Measurements from ENCODE around the gene EXOC3. TPM values are rescaled to one million over a fixed set of nuclear protein-coding genes. Genes with fewer than 3 reads are reported as not detected.

Gene EXOC3
- total RNA-seq, 1 experiment from 2014 or later, result 60.1 TPM

DNA sequence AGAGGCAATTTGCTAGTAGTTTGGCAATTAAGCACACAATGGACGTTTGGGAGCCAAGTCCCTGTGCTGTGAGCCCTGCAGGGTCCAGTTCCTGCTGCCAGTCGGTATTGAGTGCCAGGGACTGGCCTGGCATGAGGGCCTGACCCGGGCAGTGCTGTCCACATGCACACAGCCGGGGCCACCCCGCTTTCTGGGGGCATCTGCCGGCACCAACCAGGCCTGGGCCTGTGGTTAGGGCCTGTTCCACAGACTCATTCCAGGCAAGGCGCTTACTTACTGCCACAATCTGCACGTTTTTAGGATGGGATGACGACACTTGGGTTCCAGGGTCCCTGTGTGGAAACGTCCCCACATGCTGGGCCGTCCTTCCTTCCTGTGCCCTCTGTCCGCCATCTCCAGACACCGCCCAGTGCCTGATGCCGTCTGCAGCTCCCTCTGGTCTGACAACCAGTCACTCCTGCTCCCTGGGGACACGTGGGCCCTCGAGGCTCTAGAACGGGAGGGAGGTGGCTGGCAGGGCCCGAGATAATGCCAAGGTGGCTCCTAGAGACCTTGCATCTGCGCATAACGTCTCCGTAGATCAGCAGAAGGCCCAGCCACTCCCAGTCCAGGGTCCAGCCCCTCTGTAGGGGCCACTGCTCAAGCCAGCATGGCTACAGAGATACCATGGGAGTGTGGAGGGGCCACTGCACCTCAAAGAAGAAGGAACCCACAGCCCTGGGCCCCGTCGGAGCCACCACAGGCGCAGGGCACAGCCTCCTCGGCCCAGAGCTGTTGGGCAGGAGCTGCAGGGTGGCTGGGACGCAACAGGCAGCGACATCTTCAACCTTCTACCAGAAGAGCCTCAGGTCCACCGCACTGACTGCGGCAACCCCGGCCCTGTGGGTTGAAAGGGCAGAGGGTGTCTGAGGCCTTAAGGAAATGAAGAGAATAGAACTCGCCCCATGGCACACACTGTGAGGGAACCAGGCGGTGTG, 56.5 kb downstream of the EXOC3 start:
- H3K4me3 Mint-ChIP-seq, result no peak overlapping the region
- ChIA-PET CTCF (interaction anchor here (1.4 kb wide), 1 partner anchor 183 kb away, joined by 3 read pairs; no protein-coding TSS in a partner anchor), POLR2A (no interaction called here)
- H3K27ac Mint-ChIP-seq, result no peak overlapping the region
- TF ChIP-seq ESRRA (CRISPR knock-in tag; IDR thresholded peaks at IDR 0.05; ENCODE audit: borderline replicate concordance) (no peak), FOXJ3 (CRISPR knock-in tag; IDR thresholded peaks at IDR 0.05; ENCODE audit: borderline replicate concordance) (no peak), MXD4 (CRISPR knock-in tag; IDR thresholded peaks at IDR 0.05; ENCODE audit: borderline replicate concordance) (no peak), CTCF (IDR thresholded peaks at IDR 0.05) (no peak), SMAD4 (CRISPR knock-in tag; IDR thresholded peaks at IDR 0.05) (no peak), SMAD3 (CRISPR knock-in tag; IDR thresholded peaks at IDR 0.05; ENCODE audit: borderline replicate concordance) (no peak), TCF7 (CRISPR knock-in tag; IDR thresholded peaks at IDR 0.05; ENCODE audit: low read depth) (no peak), GABPB1 (CRISPR knock-in tag; IDR thresholded peaks at IDR 0.05) (no peak), NFYB (CRISPR knock-in tag; conservative IDR thresholded peaks at IDR 0.05; ENCODE audit: low read depth) (no peak), NFE2L1 (CRISPR knock-in tag; IDR thresholded peaks at IDR 0.05) (no peak), NR3C1 (CRISPR knock-in tag; conservative IDR thresholded peaks at IDR 0.05; ENCODE audit: low read depth) (no peak), FOXK1 (CRISPR knock-in tag; IDR thresholded peaks at IDR 0.05) (no peak)
- TF ChIP-seq, protein P1, sequence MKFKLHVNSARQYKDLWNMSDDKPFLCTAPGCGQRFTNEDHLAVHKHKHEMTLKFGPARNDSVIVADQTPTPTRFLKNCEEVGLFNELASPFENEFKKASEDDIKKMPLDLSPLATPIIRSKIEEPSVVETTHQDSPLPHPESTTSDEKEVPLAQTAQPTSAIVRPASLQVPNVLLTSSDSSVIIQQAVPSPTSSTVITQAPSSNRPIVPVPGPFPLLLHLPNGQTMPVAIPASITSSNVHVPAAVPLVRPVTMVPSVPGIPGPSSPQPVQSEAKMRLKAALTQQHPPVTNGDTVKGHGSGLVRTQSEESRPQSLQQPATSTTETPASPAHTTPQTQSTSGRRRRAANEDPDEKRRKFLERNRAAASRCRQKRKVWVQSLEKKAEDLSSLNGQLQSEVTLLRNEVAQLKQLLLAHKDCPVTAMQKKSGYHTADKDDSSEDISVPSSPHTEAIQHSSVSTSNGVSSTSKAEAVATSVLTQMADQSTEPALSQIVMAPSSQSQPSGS (CRISPR knock-in tag; IDR thresholded peaks at IDR 0.05; ENCODE audit: borderline replicate concordance, low read depth), result no peak
- H3K36me3 Mint-ChIP-seq, result no peaks in the 10 kb centered on the region
- DNase-seq (ENCODE audit: low spot score) (no peak), ATAC-seq (no peak)
- H3K27me3 Mint-ChIP-seq (ENCODE audit: low read depth), result peaks cover 94% of the 10 kb centered on the region
- H3K9me3 Mint-ChIP-seq, result no peaks in the 10 kb centered on the region
- H3K4me1 Mint-ChIP-seq, result peaks cover 6% of the 10 kb centered on the region

GRCh38 chr5:500491-500890, 57.5 kb downstream of the EXOC3 start:
- Mint-ChIP-seq H3K36me3 (no peaks in the 10 kb centered on the region), H3K4me3 (no peak overlapping the region), H3K27ac (no peak overlapping the region), H3K27me3 (ENCODE audit: low read depth) (peaks cover 93% of the 10 kb centered on the region), H3K9me3 (no peaks in the 10 kb centered on the region), H3K4me1 (peaks cover 6% of the 10 kb centered on the region)
- ChIA-PET POLR2A (no interaction called here), CTCF (interaction anchor here (1.4 kb wide), 1 partner anchor 184 kb away, joined by 3 read pairs; no protein-coding TSS in a partner anchor)
- ATAC-seq (no peak), DNase-seq (ENCODE audit: low spot score) (no peak)
- no peak for TF ChIP-seq SP1 (CRISPR knock-in tag; conservative IDR thresholded peaks at IDR 0.05)
- no peak for TF ChIP-seq TEAD1 (CRISPR knock-in tag; IDR thresholded peaks at IDR 0.05)
- TF ChIP-seq ERG (CRISPR knock-in tag; IDR thresholded peaks at IDR 0.05), result no peak
- TF ChIP-seq NFE2L1 (CRISPR knock-in tag; IDR thresholded peaks at IDR 0.05), result no peak
- TF ChIP-seq TCF7 (CRISPR knock-in tag; IDR thresholded peaks at IDR 0.05; ENCODE audit: low read depth), result no peak
- TF ChIP-seq, protein P2, sequence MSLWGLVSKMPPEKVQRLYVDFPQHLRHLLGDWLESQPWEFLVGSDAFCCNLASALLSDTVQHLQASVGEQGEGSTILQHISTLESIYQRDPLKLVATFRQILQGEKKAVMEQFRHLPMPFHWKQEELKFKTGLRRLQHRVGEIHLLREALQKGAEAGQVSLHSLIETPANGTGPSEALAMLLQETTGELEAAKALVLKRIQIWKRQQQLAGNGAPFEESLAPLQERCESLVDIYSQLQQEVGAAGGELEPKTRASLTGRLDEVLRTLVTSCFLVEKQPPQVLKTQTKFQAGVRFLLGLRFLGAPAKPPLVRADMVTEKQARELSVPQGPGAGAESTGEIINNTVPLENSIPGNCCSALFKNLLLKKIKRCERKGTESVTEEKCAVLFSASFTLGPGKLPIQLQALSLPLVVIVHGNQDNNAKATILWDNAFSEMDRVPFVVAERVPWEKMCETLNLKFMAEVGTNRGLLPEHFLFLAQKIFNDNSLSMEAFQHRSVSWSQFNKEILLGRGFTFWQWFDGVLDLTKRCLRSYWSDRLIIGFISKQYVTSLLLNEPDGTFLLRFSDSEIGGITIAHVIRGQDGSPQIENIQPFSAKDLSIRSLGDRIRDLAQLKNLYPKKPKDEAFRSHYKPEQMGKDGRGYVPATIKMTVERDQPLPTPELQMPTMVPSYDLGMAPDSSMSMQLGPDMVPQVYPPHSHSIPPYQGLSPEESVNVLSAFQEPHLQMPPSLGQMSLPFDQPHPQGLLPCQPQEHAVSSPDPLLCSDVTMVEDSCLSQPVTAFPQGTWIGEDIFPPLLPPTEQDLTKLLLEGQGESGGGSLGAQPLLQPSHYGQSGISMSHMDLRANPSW (CRISPR knock-in tag; conservative IDR thresholded peaks at IDR 0.05; ENCODE audit: low read depth), result no peak
- no peak for TF ChIP-seq MYBL2 (CRISPR knock-in tag; IDR thresholded peaks at IDR 0.05)
- TF ChIP-seq NR1H2 (CRISPR knock-in tag; IDR thresholded peaks at IDR 0.05), result no peak
- no peak for TF ChIP-seq PREB (CRISPR knock-in tag; IDR thresholded peaks at IDR 0.05; ENCODE audit: borderline replicate concordance)
- no peak for TF ChIP-seq PRRX2 (CRISPR knock-in tag; IDR thresholded peaks at IDR 0.05)
- TF ChIP-seq MAX (CRISPR knock-in tag; IDR thresholded peaks at IDR 0.05), result no peak
- no peak for TF ChIP-seq HMGA2 (CRISPR knock-in tag; IDR thresholded peaks at IDR 0.05)
- TF ChIP-seq, protein P3, sequence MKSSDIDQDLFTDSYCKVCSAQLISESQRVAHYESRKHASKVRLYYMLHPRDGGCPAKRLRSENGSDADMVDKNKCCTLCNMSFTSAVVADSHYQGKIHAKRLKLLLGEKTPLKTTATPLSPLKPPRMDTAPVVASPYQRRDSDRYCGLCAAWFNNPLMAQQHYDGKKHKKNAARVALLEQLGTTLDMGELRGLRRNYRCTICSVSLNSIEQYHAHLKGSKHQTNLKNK (CRISPR knock-in tag; IDR thresholded peaks at IDR 0.05), result no peak
- TF ChIP-seq, protein P4, sequence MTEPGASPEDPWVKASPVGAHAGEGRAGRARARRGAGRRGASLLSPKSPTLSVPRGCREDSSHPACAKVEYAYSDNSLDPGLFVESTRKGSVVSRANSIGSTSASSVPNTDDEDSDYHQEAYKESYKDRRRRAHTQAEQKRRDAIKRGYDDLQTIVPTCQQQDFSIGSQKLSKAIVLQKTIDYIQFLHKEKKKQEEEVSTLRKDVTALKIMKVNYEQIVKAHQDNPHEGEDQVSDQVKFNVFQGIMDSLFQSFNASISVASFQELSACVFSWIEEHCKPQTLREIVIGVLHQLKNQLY (CRISPR knock-in tag; IDR thresholded peaks at IDR 0.05), result no peak

Data from WTC11 (cell line).